SK-N-SH treated with all-trans-retinoic acid at 6 μM for 48 hours (cell line): ENCODE data around the gene TRIM47.

Experiments
- OSR1 ChIP-seq: fragments of 250-450 bp; sonication (Bioruptor Pico); IDR thresholded peaks from 2 replicates; pipeline ENCODE4 v1.8.0; 2022; ENCODE audit warnings: moderate library complexity, mild to moderate bottlenecking, inconsistent platforms
- TOX ChIP-seq: fragments of 250-450 bp; sonication (Bioruptor Pico); IDR thresholded peaks from 2 replicates; pipeline ENCODE4 v1.8.0; 2021; ENCODE audit warnings: mild to moderate bottlenecking, moderate library complexity, borderline replicate concordance
- ZC3H10 ChIP-seq: fragments of 250-450 bp; sonication (Bioruptor Pico); IDR thresholded peaks from 2 replicates; pipeline ENCODE4 v1.5.1; 2021; ENCODE audit warnings: mild to moderate bottlenecking, moderate library complexity
- ZNF70 ChIP-seq: fragments of 450-650 bp; formaldehyde crosslinking; IDR thresholded peaks from 2 replicates; pipeline ENCODE4 v1.5.0; 2020; ENCODE audit warnings: mild to moderate bottlenecking, moderate library complexity
- ZNF8 ChIP-seq: fragments of 450-650 bp; formaldehyde crosslinking; IDR thresholded peaks from 2 replicates; pipeline ENCODE4 v1.5.0; 2020; ENCODE audit warnings: mild to moderate bottlenecking, moderate library complexity
- TF ChIP-seq, protein P1 (sequence below): fragments of 250-450 bp; sonication (Bioruptor Pico); IDR thresholded peaks from 2 replicates; pipeline ENCODE4 v1.8.0; 2020; ENCODE audit warnings: mild to moderate bottlenecking, moderate library complexity, borderline replicate concordance
- TF ChIP-seq, protein P2 (sequence below): fragments of 250-450 bp; sonication (Bioruptor Pico); IDR thresholded peaks from 2 replicates; pipeline ENCODE4 v1.5.1; 2021; ENCODE audit warnings: mild to moderate bottlenecking, moderate library complexity
- TF ChIP-seq, protein P3 (sequence below): fragments of 250-450 bp; sonication (Bioruptor Pico); IDR thresholded peaks from 2 replicates; pipeline ENCODE4 v1.5.0; 2020; ENCODE audit warnings: mild to moderate bottlenecking, moderate library complexity
- TF ChIP-seq, protein P4 (sequence below): fragments of 250-450 bp; sonication (Bioruptor Pico); IDR thresholded peaks from 2 replicates; pipeline ENCODE4 v1.8.0; 2021; ENCODE audit warnings: low read depth, mild to moderate bottlenecking, moderate library complexity, borderline replicate concordance

DNA sequence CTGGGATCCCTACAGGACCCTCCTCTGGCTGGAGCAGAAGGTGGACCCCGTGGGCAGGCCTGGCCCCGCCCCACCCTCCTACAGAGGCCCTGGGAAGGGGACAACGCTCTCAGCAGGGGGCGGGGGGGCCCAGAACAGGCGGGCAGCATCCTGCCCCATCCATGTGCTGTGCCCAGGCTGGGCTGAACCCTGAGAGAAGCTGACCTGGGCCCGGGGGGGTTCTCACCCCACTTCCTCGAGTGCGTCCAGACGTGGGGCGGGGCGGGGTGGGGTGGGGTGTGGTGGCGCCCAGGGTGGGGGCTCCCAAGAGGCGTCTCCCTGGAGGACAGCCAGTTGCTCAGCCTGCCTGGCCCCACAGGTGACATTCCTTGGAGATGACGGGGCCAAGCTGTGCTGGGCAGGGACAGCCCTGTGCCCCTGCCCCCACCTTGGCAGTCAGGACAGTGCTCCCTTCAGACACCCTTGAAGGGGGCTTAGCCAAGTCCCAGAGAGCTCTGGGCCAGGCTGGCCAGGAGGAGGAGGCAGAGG is 33.8 kb downstream of the TRIM47 start:
- TF ChIP-seq, protein P1, sequence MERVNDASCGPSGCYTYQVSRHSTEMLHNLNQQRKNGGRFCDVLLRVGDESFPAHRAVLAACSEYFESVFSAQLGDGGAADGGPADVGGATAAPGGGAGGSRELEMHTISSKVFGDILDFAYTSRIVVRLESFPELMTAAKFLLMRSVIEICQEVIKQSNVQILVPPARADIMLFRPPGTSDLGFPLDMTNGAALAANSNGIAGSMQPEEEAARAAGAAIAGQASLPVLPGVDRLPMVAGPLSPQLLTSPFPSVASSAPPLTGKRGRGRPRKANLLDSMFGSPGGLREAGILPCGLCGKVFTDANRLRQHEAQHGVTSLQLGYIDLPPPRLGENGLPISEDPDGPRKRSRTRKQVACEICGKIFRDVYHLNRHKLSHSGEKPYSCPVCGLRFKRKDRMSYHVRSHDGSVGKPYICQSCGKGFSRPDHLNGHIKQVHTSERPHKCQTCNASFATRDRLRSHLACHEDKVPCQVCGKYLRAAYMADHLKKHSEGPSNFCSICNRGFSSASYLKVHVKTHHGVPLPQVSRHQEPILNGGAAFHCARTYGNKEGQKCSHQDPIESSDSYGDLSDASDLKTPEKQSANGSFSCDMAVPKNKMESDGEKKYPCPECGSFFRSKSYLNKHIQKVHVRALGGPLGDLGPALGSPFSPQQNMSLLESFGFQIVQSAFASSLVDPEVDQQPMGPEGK = no peak
- TF ChIP-seq ZNF70 (CRISPR knock-in tag) (no peak), ZC3H10 (CRISPR knock-in tag) (no peak), TOX (CRISPR knock-in tag) (no peak), ZNF8 (CRISPR knock-in tag) (no peak), OSR1 (CRISPR knock-in tag) (no peak)
- TF ChIP-seq, protein P2, sequence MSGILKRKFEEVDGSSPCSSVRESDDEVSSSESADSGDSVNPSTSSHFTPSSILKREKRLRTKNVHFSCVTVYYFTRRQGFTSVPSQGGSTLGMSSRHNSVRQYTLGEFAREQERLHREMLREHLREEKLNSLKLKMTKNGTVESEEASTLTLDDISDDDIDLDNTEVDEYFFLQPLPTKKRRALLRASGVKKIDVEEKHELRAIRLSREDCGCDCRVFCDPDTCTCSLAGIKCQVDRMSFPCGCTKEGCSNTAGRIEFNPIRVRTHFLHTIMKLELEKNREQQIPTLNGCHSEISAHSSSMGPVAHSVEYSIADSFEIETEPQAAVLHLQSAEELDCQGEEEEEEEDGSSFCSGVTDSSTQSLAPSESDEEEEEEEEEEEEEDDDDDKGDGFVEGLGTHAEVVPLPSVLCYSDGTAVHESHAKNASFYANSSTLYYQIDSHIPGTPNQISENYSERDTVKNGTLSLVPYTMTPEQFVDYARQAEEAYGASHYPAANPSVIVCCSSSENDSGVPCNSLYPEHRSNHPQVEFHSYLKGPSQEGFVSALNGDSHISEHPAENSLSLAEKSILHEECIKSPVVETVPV (CRISPR knock-in tag) = no peak
- TF ChIP-seq, protein P3, sequence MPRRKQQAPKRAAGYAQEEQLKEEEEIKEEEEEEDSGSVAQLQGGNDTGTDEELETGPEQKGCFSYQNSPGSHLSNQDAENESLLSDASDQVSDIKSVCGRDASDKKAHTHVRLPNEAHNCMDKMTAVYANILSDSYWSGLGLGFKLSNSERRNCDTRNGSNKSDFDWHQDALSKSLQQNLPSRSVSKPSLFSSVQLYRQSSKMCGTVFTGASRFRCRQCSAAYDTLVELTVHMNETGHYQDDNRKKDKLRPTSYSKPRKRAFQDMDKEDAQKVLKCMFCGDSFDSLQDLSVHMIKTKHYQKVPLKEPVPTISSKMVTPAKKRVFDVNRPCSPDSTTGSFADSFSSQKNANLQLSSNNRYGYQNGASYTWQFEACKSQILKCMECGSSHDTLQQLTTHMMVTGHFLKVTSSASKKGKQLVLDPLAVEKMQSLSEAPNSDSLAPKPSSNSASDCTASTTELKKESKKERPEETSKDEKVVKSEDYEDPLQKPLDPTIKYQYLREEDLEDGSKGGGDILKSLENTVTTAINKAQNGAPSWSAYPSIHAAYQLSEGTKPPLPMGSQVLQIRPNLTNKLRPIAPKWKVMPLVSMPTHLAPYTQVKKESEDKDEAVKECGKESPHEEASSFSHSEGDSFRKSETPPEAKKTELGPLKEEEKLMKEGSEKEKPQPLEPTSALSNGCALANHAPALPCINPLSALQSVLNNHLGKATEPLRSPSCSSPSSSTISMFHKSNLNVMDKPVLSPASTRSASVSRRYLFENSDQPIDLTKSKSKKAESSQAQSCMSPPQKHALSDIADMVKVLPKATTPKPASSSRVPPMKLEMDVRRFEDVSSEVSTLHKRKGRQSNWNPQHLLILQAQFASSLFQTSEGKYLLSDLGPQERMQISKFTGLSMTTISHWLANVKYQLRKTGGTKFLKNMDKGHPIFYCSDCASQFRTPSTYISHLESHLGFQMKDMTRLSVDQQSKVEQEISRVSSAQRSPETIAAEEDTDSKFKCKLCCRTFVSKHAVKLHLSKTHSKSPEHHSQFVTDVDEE (CRISPR knock-in tag) = no peak
- TF ChIP-seq, protein P4, sequence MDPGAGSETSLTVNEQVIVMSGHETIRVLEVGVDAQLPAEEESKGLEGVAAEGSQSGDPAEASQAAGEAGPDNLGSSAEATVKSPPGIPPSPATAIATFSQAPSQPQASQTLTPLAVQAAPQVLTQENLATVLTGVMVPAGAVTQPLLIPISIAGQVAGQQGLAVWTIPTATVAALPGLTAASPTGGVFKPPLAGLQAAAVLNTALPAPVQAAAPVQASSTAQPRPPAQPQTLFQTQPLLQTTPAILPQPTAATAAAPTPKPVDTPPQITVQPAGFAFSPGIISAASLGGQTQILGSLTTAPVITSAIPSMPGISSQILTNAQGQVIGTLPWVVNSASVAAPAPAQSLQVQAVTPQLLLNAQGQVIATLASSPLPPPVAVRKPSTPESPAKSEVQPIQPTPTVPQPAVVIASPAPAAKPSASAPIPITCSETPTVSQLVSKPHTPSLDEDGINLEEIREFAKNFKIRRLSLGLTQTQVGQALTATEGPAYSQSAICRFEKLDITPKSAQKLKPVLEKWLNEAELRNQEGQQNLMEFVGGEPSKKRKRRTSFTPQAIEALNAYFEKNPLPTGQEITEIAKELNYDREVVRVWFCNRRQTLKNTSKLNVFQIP (CRISPR knock-in tag) = no peak
